IgD-negative memory B cell (primary cell): Measurements from ENCODE around the gene RBM10. TPM values are rescaled to one million over a fixed set of nuclear protein-coding genes. Genes with fewer than 3 reads are reported as not detected.

Source experiments
- H3K27ac Mint-ChIP-seq, 3 donors: one replicate each; pipeline ENCODE4 v1.8.0; 2020 to 2022; ENCODE audit warnings: mild to moderate bottlenecking in 3 of 3, mixed read lengths in 3 of 3, moderate library complexity in 1 of 3
- H3K27me3 Mint-ChIP-seq: one replicate; pipeline ENCODE4 v1.8.0; 2021; ENCODE audit warnings: mixed read lengths
- H3K36me3 Mint-ChIP-seq: one replicate; pipeline ENCODE4 v1.8.0; 2020; ENCODE audit warnings: mild to moderate bottlenecking, mixed read lengths
- H3K4me1 Mint-ChIP-seq, 3 donors: one replicate each; pipeline ENCODE4 v1.8.0; 2020 to 2022; ENCODE audit warnings: mixed read lengths in 3 of 3, mild to moderate bottlenecking in 1 of 3
- H3K4me3 Mint-ChIP-seq, 4 donors: one replicate each; pipeline ENCODE4 v1.8.0; 2020 to 2022; ENCODE audit warnings: mild to moderate bottlenecking in 4 of 4, mixed read lengths in 4 of 4, moderate library complexity in 3 of 4
- H3K9me3 Mint-ChIP-seq, 3 donors: one replicate each; pipeline ENCODE4 v1.8.0; 2020 to 2021; ENCODE audit warnings: mixed read lengths in 3 of 3, mild to moderate bottlenecking in 1 of 3
- polyA plus RNA-seq: library from polyadenylated mRNA; unstranded; fragments of 300-500 nt; fragmentation: Illumina TruSeq; gene quantifications from one replicate; pipeline ENCODE4 v1.2.3, GENCODE V29; 2021

Gene RBM10
- polyA plus RNA-seq, 1 donor from 2014 or later, result 36.0 TPM

- Mint-ChIP-seq H3K36me3 (no peaks in the 10 kb centered on the region), H3K4me3 (no peak overlapping the region), H3K4me1 (peaks cover under 1 to 5% (median 4%) of the 10 kb centered on the region in 3 donors), H3K27me3 (no peaks in the 10 kb centered on the region), H3K27ac (peak overlapping the region in 1 of 3 donors; percentile 21), H3K9me3 (no peaks in the 10 kb centered on the region)
Measured at GRCh38 chrX:47138171-47138570, 6.8 kb upstream of the RBM10 start.

- peak overlapping the region; percentile 96 to 99 (median 98) for H3K27ac Mint-ChIP-seq
- H3K36me3 Mint-ChIP-seq, result peaks cover 2% of the 10 kb centered on the region
- peaks cover 4 to 18% (median 10%) of the 10 kb centered on the region in 3 donors for H3K4me1 Mint-ChIP-seq
- H3K9me3 Mint-ChIP-seq, result peaks cover 0 to 2% (median 0%) of the 10 kb centered on the region in 3 donors
- H3K4me3 Mint-ChIP-seq, result peak overlapping the region; percentile 91 to 99 (median 97)
- H3K27me3 Mint-ChIP-seq, result no peaks in the 10 kb centered on the region
Measured at GRCh38 chrX:47143894-47144625, 961 bp upstream of the RBM10 start.

GRCh38 chrX:47145395-47146120 lies 537 bp downstream of the RBM10 start:
- Mint-ChIP-seq H3K27ac (peak overlapping the region; percentile 96 to 99 (median 98)), H3K36me3 (peaks cover 2% of the 10 kb centered on the region), H3K4me3 (peak overlapping the region; percentile 91 to 99 (median 97)), H3K27me3 (no peaks in the 10 kb centered on the region), H3K4me1 (peaks cover 4 to 18% (median 9%) of the 10 kb centered on the region in 3 donors), H3K9me3 (peaks cover 0 to 2% (median 0%) of the 10 kb centered on the region in 3 donors)

- Mint-ChIP-seq H3K9me3 (peaks cover 0 to 2% (median 0%) of the 10 kb centered on the region in 3 donors), H3K27me3 (no peaks in the 10 kb centered on the region), H3K4me3 (peak overlapping the region; percentile 91 to 99 (median 97)), H3K4me1 (peaks cover 4 to 18% (median 7%) of the 10 kb centered on the region in 3 donors), H3K27ac (peak overlapping the region; percentile 75 to 96 (median 80)), H3K36me3 (peaks cover 2% of the 10 kb centered on the region)
Measured at GRCh38 chrX:47146121-47146935, 1.3 kb downstream of the RBM10 start.

GRCh38 chrX:47146936-47147859 lies 2.2 kb downstream of the RBM10 start:
- Mint-ChIP-seq H3K4me1 (peaks cover 8 to 18% (median 10%) of the 10 kb centered on the region in 3 donors), H3K27ac (peak overlapping the region in 1 of 3 donors; percentile 18), H3K36me3 (peaks cover 2% of the 10 kb centered on the region), H3K4me3 (peak overlapping the region in 3 of 4 donors; percentile 35 to 76 (median 69)), H3K9me3 (peaks cover 0 to 2% (median 0%) of the 10 kb centered on the region in 3 donors), H3K27me3 (no peaks in the 10 kb centered on the region)

- H3K4me3 Mint-ChIP-seq, result no peak overlapping the region
- H3K27ac Mint-ChIP-seq, result no peak overlapping the region
- peaks cover 2% of the 10 kb centered on the region for H3K36me3 Mint-ChIP-seq
- H3K27me3 Mint-ChIP-seq, result no peaks in the 10 kb centered on the region
- peaks cover 0 to 2% (median 0%) of the 10 kb centered on the region in 3 donors for H3K9me3 Mint-ChIP-seq
- peaks cover 4 to 12% (median 8%) of the 10 kb centered on the region in 3 donors for H3K4me1 Mint-ChIP-seq
Measured at GRCh38 chrX:47148946-47149345, 3.9 kb downstream of the RBM10 start.

GRCh38 chrX:47151435-47151834 lies 6.4 kb downstream of the RBM10 start:
- Mint-ChIP-seq H3K27ac (no peak overlapping the region), H3K9me3 (peaks cover 0 to 2% (median 0%) of the 10 kb centered on the region in 3 donors), H3K4me1 (peaks cover 4 to 9% (median 6%) of the 10 kb centered on the region in 3 donors), H3K27me3 (no peaks in the 10 kb centered on the region), H3K4me3 (no peak overlapping the region), H3K36me3 (no peaks in the 10 kb centered on the region)

- peaks cover 3% of the 10 kb centered on the region for H3K27me3 Mint-ChIP-seq
- no peaks in the 10 kb centered on the region for H3K9me3 Mint-ChIP-seq
- H3K27ac Mint-ChIP-seq, result no peak overlapping the region
- peaks cover 2% of the 10 kb centered on the region for H3K36me3 Mint-ChIP-seq
- peaks cover 3 to 7% (median 6%) of the 10 kb centered on the region in 3 donors for H3K4me1 Mint-ChIP-seq
- no peak overlapping the region for H3K4me3 Mint-ChIP-seq
Measured at GRCh38 chrX:47156611-47157520, 11.8 kb downstream of the RBM10 start.

- Mint-ChIP-seq H3K27me3 (peaks cover 3% of the 10 kb centered on the region), H3K9me3 (no peaks in the 10 kb centered on the region), H3K4me1 (peaks cover 3 to 8% (median 7%) of the 10 kb centered on the region in 3 donors), H3K36me3 (peaks cover 2% of the 10 kb centered on the region), H3K27ac (no peak overlapping the region), H3K4me3 (no peak overlapping the region)
Measured at GRCh38 chrX:47158131-47158530, 13.1 kb downstream of the RBM10 start.

GRCh38 chrX:47158781-47159180 lies 13.8 kb downstream of the RBM10 start:
- Mint-ChIP-seq H3K27me3 (peaks cover 3% of the 10 kb centered on the region), H3K4me3 (no peak overlapping the region), H3K27ac (no peak overlapping the region), H3K4me1 (peaks cover 3 to 8% (median 7%) of the 10 kb centered on the region in 3 donors), H3K9me3 (no peaks in the 10 kb centered on the region), H3K36me3 (peaks cover 2% of the 10 kb centered on the region)

- H3K27me3 Mint-ChIP-seq, result peaks cover 3% of the 10 kb centered on the region
- H3K9me3 Mint-ChIP-seq, result peaks cover 0 to 4% (median 0%) of the 10 kb centered on the region in 3 donors
- H3K36me3 Mint-ChIP-seq, result peaks cover 6% of the 10 kb centered on the region
- peaks cover 5 to 8% (median 7%) of the 10 kb centered on the region in 3 donors for H3K4me1 Mint-ChIP-seq
- no peak overlapping the region for H3K4me3 Mint-ChIP-seq
- H3K27ac Mint-ChIP-seq, result peak overlapping the region in 2 of 3 donors; percentile 5 to 76
Measured at GRCh38 chrX:47160781-47161180, 15.8 kb downstream of the RBM10 start.

GRCh38 chrX:47162927-47163583 lies 18.0 kb downstream of the RBM10 start:
- H3K4me3 Mint-ChIP-seq, result no peak overlapping the region
- H3K4me1 Mint-ChIP-seq, result peaks cover 6 to 8% (median 7%) of the 10 kb centered on the region in 3 donors
- peaks cover 6% of the 10 kb centered on the region for H3K36me3 Mint-ChIP-seq
- no peak overlapping the region for H3K27ac Mint-ChIP-seq
- H3K27me3 Mint-ChIP-seq, result peaks cover 3% of the 10 kb centered on the region
- peaks cover 0 to 6% (median 0%) of the 10 kb centered on the region in 3 donors for H3K9me3 Mint-ChIP-seq
